Endothelial cell (in vitro differentiated cells): ENCODE measurements around the gene NKD1. TPM values are rescaled to one million over a fixed set of nuclear protein-coding genes. Genes with fewer than 3 reads are reported as not detected.

Experiments
- DNase-seq: peaks from one replicate; pipeline ENCODE4 v3.0.0; 2021; ENCODE audit warnings: low spot score
- H3K27ac Mint-ChIP-seq: one replicate; pipeline ENCODE4 v1.8.0; 2021; ENCODE audit warnings: mixed read lengths, inconsistent platforms; ENCODE audit not compliant: unreplicated experiment
- H3K27me3 Mint-ChIP-seq: one replicate; pipeline ENCODE4 v1.8.0; 2021; ENCODE audit warnings: mild to moderate bottlenecking, moderate library complexity, mixed read lengths, inconsistent platforms; ENCODE audit not compliant: unreplicated experiment
- H3K36me3 Mint-ChIP-seq: one replicate; pipeline ENCODE4 v1.8.0; 2021; ENCODE audit warnings: mild to moderate bottlenecking, low read depth, mixed read lengths, inconsistent platforms; ENCODE audit not compliant: unreplicated experiment
- H3K4me1 Mint-ChIP-seq: one replicate; pipeline ENCODE4 v1.8.0; 2021; ENCODE audit warnings: mild to moderate bottlenecking, mixed read lengths, inconsistent platforms; ENCODE audit not compliant: unreplicated experiment
- H3K4me3 Mint-ChIP-seq: one replicate; pipeline ENCODE4 v1.8.0; 2021; ENCODE audit warnings: mild to moderate bottlenecking, mixed read lengths, inconsistent platforms; ENCODE audit not compliant: unreplicated experiment
- H3K9me3 Mint-ChIP-seq: one replicate; pipeline ENCODE4 v1.8.0; 2021; ENCODE audit warnings: mixed read lengths, inconsistent platforms; ENCODE audit not compliant: unreplicated experiment
- CTCF ChIP-seq: fragments of 200-600 bp; sonication (generic); IDR thresholded peaks from one replicate; pipeline ENCODE4 v1.5.0; 2021; ENCODE audit warnings: antibody characterized with exemption; ENCODE audit not compliant: unreplicated experiment
- total RNA-seq: library from RNA; stranded (reverse); fragmentation: NEBNext Ultra II Directional; extraction: Animal tissue kit (Norgen Biotek cat#: 25700); gene quantifications from one replicate; pipeline ENCODE4 v1.2.1, GENCODE V29; 2021; ENCODE audit not compliant: unreplicated experiment

Gene NKD1
- total RNA-seq, 1 donor from 2014 or later: 2.4 TPM

- H3K4me1 Mint-ChIP-seq: peaks cover 5% of the 10 kb centered on the region
- no peak overlapping the region for H3K27ac Mint-ChIP-seq
- H3K36me3 Mint-ChIP-seq: no peaks in the 10 kb centered on the region
- no peak overlapping the region for H3K4me3 Mint-ChIP-seq
- H3K27me3 Mint-ChIP-seq: peaks cover 2% of the 10 kb centered on the region
- TF ChIP-seq CTCF: no peak
- H3K9me3 Mint-ChIP-seq: no peaks in the 10 kb centered on the region
- DNase-seq: no peak
These were observed 137.4 kb downstream of the NKD1 start for GRCh38 chr16:50685462-50686063.

- H3K4me1 Mint-ChIP-seq: peaks cover 7% of the 10 kb centered on the region
- no peak for TF ChIP-seq CTCF
- peaks cover 9% of the 10 kb centered on the region for H3K36me3 Mint-ChIP-seq
- no peak overlapping the region for H3K27ac Mint-ChIP-seq
- DNase-seq: no peak
- no peaks in the 10 kb centered on the region for H3K9me3 Mint-ChIP-seq
- no peak overlapping the region for H3K4me3 Mint-ChIP-seq
- H3K27me3 Mint-ChIP-seq: peaks cover 10% of the 10 kb centered on the region
These were observed 139.9 kb downstream of the NKD1 start for GRCh38 chr16:50688083-50688482.

- Mint-ChIP-seq H3K27me3 (peaks cover 12% of the 10 kb centered on the region), H3K27ac (no peak overlapping the region), H3K4me1 (peaks cover 7% of the 10 kb centered on the region), H3K9me3 (no peaks in the 10 kb centered on the region), H3K4me3 (no peak overlapping the region), H3K36me3 (peaks cover 9% of the 10 kb centered on the region)
- no peak for DNase-seq
- no peak for TF ChIP-seq CTCF
These were observed 140.7 kb downstream of the NKD1 start for GRCh38 chr16:50688867-50689266.

- peaks cover 8% of the 10 kb centered on the region for H3K4me1 Mint-ChIP-seq
- peaks cover 18% of the 10 kb centered on the region for H3K27me3 Mint-ChIP-seq
- H3K27ac Mint-ChIP-seq: no peak overlapping the region
- H3K4me3 Mint-ChIP-seq: no peak overlapping the region
- H3K9me3 Mint-ChIP-seq: no peaks in the 10 kb centered on the region
- no peak for DNase-seq
- no peak for TF ChIP-seq CTCF
- H3K36me3 Mint-ChIP-seq: peaks cover 11% of the 10 kb centered on the region
These were observed 142.0 kb downstream of the NKD1 start for GRCh38 chr16:50690177-50690576.

GRCh38 chr16:50692644-50692998 is 144.4 kb downstream of the NKD1 start:
- H3K9me3 Mint-ChIP-seq: no peaks in the 10 kb centered on the region
- TF ChIP-seq CTCF: no peak
- H3K4me1 Mint-ChIP-seq: peaks cover 22% of the 10 kb centered on the region
- H3K4me3 Mint-ChIP-seq: peak overlapping the region; percentile 80
- peaks cover 15% of the 10 kb centered on the region for H3K36me3 Mint-ChIP-seq
- DNase-seq: no peak
- no peak overlapping the region for H3K27ac Mint-ChIP-seq
- H3K27me3 Mint-ChIP-seq: peaks cover 20% of the 10 kb centered on the region
